Suprapubic skin (tissue), 4 donors: ENCODE data around the gene TTC22. TPM values are rescaled to one million over a fixed set of nuclear protein-coding genes. Genes with fewer than 3 reads are reported as not detected.
A peak's percentile ranks its signal among the peaks of the same experiment; 100 is the strongest.

Experiments
- DNase-seq, 2 donors: peaks; one replicate each; pipeline ENCODE4 v3.0.0-alpha.2; 2019; ENCODE audit warnings: low spot score in 2 of 2
- H3K27ac ChIP-seq: fragments of 200-600 bp; sonication (generic); one replicate; pipeline ENCODE4 v1.5.1; 2019
- H3K27me3 ChIP-seq: fragments of 200-600 bp; sonication (generic); one replicate; pipeline ENCODE4 v1.5.1; 2019
- H3K36me3 ChIP-seq: fragments of 200-600 bp; sonication (generic); one replicate; pipeline ENCODE4 v1.5.1; 2019
- H3K4me1 ChIP-seq: fragments of 200-600 bp; sonication (generic); one replicate; pipeline ENCODE4 v1.5.1; 2019
- H3K4me3 ChIP-seq: fragments of 200-600 bp; sonication (generic); one replicate; pipeline ENCODE4 v1.5.1; 2019; ENCODE audit warnings: mild to moderate bottlenecking
- H3K9me3 ChIP-seq: fragments of 200-600 bp; sonication (generic); one replicate; pipeline ENCODE4 v1.5.1; 2019
- CTCF ChIP-seq, 2 donors: fragments of 200-600 bp in 1 of 2; fragments of 450-650 bp in 1 of 2; sonication (generic) in 1 of 2; IDR thresholded peaks; one replicate each; pipeline ENCODE4 v1.5.1; 2016 to 2019; ENCODE audit warnings: antibody characterized with exemption in 2 of 2, mild to moderate bottlenecking in 1 of 2, moderate library complexity in 1 of 2
- EP300 ChIP-seq: sonication (generic); formaldehyde crosslinking; IDR thresholded peaks from one replicate; pipeline ENCODE4 v1.6.1; 2017; ENCODE audit warnings: antibody characterized with exemption
- POLR2A ChIP-seq, 2 donors: fragments of 450-650 bp; IDR thresholded peaks; one replicate each; pipeline ENCODE4 v1.6.1; 2017; ENCODE audit warnings: antibody characterized with exemption in 2 of 2, mild to moderate bottlenecking in 2 of 2, moderate library complexity in 2 of 2
- POLR2AphosphoS5 ChIP-seq, 3 donors: sonication (generic); formaldehyde crosslinking; IDR thresholded peaks; one replicate each; pipeline ENCODE4 v1.6.1; 2017; ENCODE audit warnings: antibody characterized with exemption in 3 of 3
- WGBS: methylation state at CpG from one replicate; pipeline ENCODE4 v1.1.5; 2018; 5-methylcytosine and 5-hydroxymethylcytosine counted together
- total RNA-seq, 4 donors: library from RNA; depleted of rRNA; stranded (reverse); fragments of >200 nt; gene quantifications; one replicate each; pipeline ENCODE4 v1.1.0, GENCODE V29; 2016

The TTC22 gene
- total RNA-seq, 4 donors from 2014 or later, result 37.4 to 64.0 (median 58.0) TPM

GRCh38 chr1:54819195-54819536 is 18.0 kb upstream of the TTC22 start:
- no peak for TF ChIP-seq CTCF (IDR thresholded peaks at IDR 0.05)
- TF ChIP-seq POLR2AphosphoS5 (IDR thresholded peaks at IDR 0.05), result no peak
- no peak for TF ChIP-seq EP300
- TF ChIP-seq POLR2A (IDR thresholded peaks at IDR 0.05), result no peak
- Histone ChIP-seq H3K36me3 (no peaks in the 10 kb centered on the region), H3K9me3 (peaks cover 13% of the 10 kb centered on the region), H3K4me3 (no peak overlapping the region), H3K4me1 (peaks cover 22% of the 10 kb centered on the region), H3K27me3 (no peaks in the 10 kb centered on the region), H3K27ac (no peak overlapping the region)
- 53% methylated on average over 4 of the region's 4 CpGs for WGBS
- DNase-seq, result peak in 1 of 2 donors; percentile 24

DNA sequence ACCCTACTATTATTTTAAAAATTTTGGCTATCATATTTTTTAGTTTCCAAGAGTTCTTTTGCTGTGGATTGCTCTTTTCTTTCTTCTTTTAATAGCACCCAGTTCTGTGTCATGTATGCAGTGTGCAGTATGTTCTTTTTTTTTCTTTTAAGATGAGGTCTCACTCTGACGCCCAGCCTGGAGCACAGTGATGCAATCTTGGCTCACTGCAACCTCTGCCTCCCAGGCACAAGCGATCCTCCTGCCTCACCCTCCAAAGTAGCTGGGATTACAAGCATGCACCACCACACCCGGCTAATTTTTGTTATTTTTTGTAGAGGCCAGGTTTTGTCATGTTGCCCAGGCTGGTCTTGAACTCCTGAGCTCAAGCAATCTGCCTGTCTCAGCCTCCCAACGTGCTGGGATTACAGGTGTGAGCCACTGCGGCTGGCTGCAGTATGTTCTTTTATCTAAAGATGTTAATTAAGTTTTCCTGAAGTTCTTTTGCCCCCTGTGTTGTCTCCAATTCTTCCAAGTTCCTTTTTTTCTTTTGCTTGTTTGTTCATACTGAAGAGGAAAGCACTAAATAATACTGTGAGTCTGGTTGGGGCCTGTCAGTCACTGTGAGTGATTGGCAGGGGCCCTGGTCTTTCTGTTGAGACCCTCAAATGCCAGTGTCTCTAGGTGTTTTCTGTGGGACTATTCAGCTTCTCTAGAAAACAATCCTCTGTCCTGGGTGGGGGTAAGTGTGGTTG is 17.5 kb upstream of the TTC22 start:
- no peak overlapping the region for H3K27ac ChIP-seq
- H3K4me1 ChIP-seq, result peaks cover 22% of the 10 kb centered on the region
- no peaks in the 10 kb centered on the region for H3K36me3 ChIP-seq
- WGBS, result 43% methylated on average over 5 of the region's 5 CpGs
- H3K9me3 ChIP-seq, result peaks cover 9% of the 10 kb centered on the region
- no peaks in the 10 kb centered on the region for H3K27me3 ChIP-seq
- TF ChIP-seq CTCF (IDR thresholded peaks at IDR 0.05) (no peak), POLR2AphosphoS5 (IDR thresholded peaks at IDR 0.05) (no peak), EP300 (no peak), POLR2A (IDR thresholded peaks at IDR 0.05) (no peak)
- no peak overlapping the region for H3K4me3 ChIP-seq
- DNase-seq, result no peak

- Histone ChIP-seq H3K4me1 (peaks cover 22% of the 10 kb centered on the region), H3K36me3 (no peaks in the 10 kb centered on the region), H3K9me3 (no peaks in the 10 kb centered on the region), H3K27ac (no peak overlapping the region), H3K27me3 (no peaks in the 10 kb centered on the region), H3K4me3 (no peak overlapping the region)
- DNase-seq, result peak in 1 of 2 donors; percentile 64
- 84% methylated on average over 13 of the region's 13 CpGs for WGBS
- no peak for TF ChIP-seq POLR2AphosphoS5 (IDR thresholded peaks at IDR 0.05)
- no peak for TF ChIP-seq CTCF (IDR thresholded peaks at IDR 0.05)
- no peak for TF ChIP-seq POLR2A (IDR thresholded peaks at IDR 0.05)
- TF ChIP-seq EP300, result no peak
Observed at GRCh38 chr1:54816951-54817350, 15.8 kb upstream of the TTC22 start.

- DNase-seq, result no peak
Observed at GRCh38 chr1:54816130-54816529, 15.0 kb upstream of the TTC22 start.

More at GRCh38 chr1:54816130-54816529, 15.0 kb upstream of the TTC22 start:
- no peak overlapping the region for H3K27ac ChIP-seq
- WGBS, result 52% methylated on average over 6 of the region's 6 CpGs
- peaks cover 22% of the 10 kb centered on the region for H3K4me1 ChIP-seq
- no peaks in the 10 kb centered on the region for H3K9me3 ChIP-seq
- H3K4me3 ChIP-seq, result no peak overlapping the region
- H3K36me3 ChIP-seq, result no peaks in the 10 kb centered on the region
- TF ChIP-seq CTCF (IDR thresholded peaks at IDR 0.05) (no peak), POLR2AphosphoS5 (IDR thresholded peaks at IDR 0.05) (no peak), POLR2A (IDR thresholded peaks at IDR 0.05) (no peak), EP300 (no peak)
- H3K27me3 ChIP-seq, result no peaks in the 10 kb centered on the region
